CD4-positive, CD25-positive, alpha-beta regulatory T cell (primary cell): ENCODE results near the gene LMNA. TPM values are rescaled to one million over a fixed set of nuclear protein-coding genes. Genes with fewer than 3 reads are reported as not detected.
"Not testable (repeated sequence)": the region's sequence is repeated elsewhere in the genome, so short reads cannot be mapped to it uniquely, and the experiment has no call there.

Experiments
- ATAC-seq, 2 donors: fragments of 150-1000 bp; cut with Tn5 transposase; one replicate each; pipeline ENCODE4 v1.10.0; 2021; ENCODE audit warnings: low read depth in 2 of 2, moderate number of reproducible peaks in 2 of 2, moderate library complexity in 1 of 2
- DNase-seq, 3 donors: peaks; one replicate each; pipeline versions ENCODE4 v3.0.0 to v3.0.0-alpha.2; 2012 to 2022; ENCODE audit warnings: mixed read lengths in 1 of 3
- H3K27ac ChIP-seq: one replicate; pipeline ENCODE4 v1.7.0; 2013; ENCODE audit warnings: mild to moderate bottlenecking, low read length; ENCODE audit not compliant: insufficient read depth, poor library complexity, severe bottlenecking
- H3K27me3 ChIP-seq: one replicate; pipeline ENCODE4 v1.7.0; 2013; ENCODE audit warnings: low read length; ENCODE audit not compliant: control insufficient read depth, insufficient read depth
- H3K36me3 ChIP-seq: one replicate; pipeline ENCODE4 v1.7.0; 2013; ENCODE audit warnings: mild to moderate bottlenecking, low read length, moderate library complexity; ENCODE audit not compliant: control insufficient read depth, insufficient read depth
- H3K4me1 ChIP-seq: 2 replicates; pipeline ENCODE4 v1.7.0; 2013; ENCODE audit warnings: mild to moderate bottlenecking, low read length; ENCODE audit not compliant: insufficient read depth, control insufficient read depth, poor library complexity, severe bottlenecking
- H3K4me3 ChIP-seq: one replicate; pipeline ENCODE4 v1.7.0; 2013; ENCODE audit warnings: low read depth, mild to moderate bottlenecking, low read length, moderate library complexity
- H3K9me3 ChIP-seq, 2 experiments: 1 replicate in 1 of 2; 2 replicates in 1 of 2; pipeline ENCODE4 v1.7.0; 2013; ENCODE audit warnings: low read length in 2 of 2, mild to moderate bottlenecking in 1 of 2, moderate library complexity in 1 of 2; ENCODE audit not compliant: control insufficient read depth in 2 of 2
- H3K27ac Mint-ChIP-seq, 3 donors: one replicate each; pipeline ENCODE4 v1.8.0; 2020 to 2022; ENCODE audit warnings: mild to moderate bottlenecking in 3 of 3, mixed read lengths in 3 of 3, moderate library complexity in 2 of 3
- H3K27me3 Mint-ChIP-seq: one replicate; pipeline ENCODE4 v1.8.0; 2022; ENCODE audit warnings: mild to moderate bottlenecking, mixed read lengths
- H3K36me3 Mint-ChIP-seq: one replicate; pipeline ENCODE4 v1.8.0; 2020; ENCODE audit warnings: mixed read lengths
- H3K4me1 Mint-ChIP-seq, 4 donors: one replicate each; pipeline ENCODE4 v1.8.0; 2020 to 2022; ENCODE audit warnings: mixed read lengths in 4 of 4, mild to moderate bottlenecking in 1 of 4
- H3K4me3 Mint-ChIP-seq, 4 donors: one replicate each; pipeline ENCODE4 v1.8.0; 2020 to 2022; ENCODE audit warnings: mild to moderate bottlenecking in 4 of 4, mixed read lengths in 4 of 4, moderate library complexity in 3 of 4
- H3K9me3 Mint-ChIP-seq, 7 donors: one replicate each; pipeline ENCODE4 v1.8.0; 2020 to 2022; ENCODE audit warnings: mixed read lengths in 7 of 7, mild to moderate bottlenecking in 3 of 7, moderate library complexity in 2 of 7
- polyA plus RNA-seq, 4 donors: library from polyadenylated mRNA; unstranded; fragments of 300-500 nt; fragmentation: Illumina TruSeq; gene quantifications; one replicate each; pipeline ENCODE4 v1.2.3, GENCODE V29; 2021
- total RNA-seq: library from RNA; stranded (reverse); gene quantifications from one replicate; pipeline ENCODE4 v1.2.3, GENCODE V29; 2022

The LMNA gene
- total and polyA plus RNA-seq, 5 donors from 2014 or later, result 54.1 to 1,807 (median 95.6) TPM

- no peaks in the 10 kb centered on the region for H3K4me1 ChIP-seq
- H3K36me3 ChIP-seq, result no peaks in the 10 kb centered on the region
- peak overlapping the region in 1 of 3 donors; percentile 82 for H3K27ac Mint-ChIP-seq
- H3K36me3 Mint-ChIP-seq, result no peaks in the 10 kb centered on the region
- no peaks in the 10 kb centered on the region for H3K27me3 Mint-ChIP-seq
- H3K4me3 ChIP-seq, result no peak overlapping the region
- H3K9me3 ChIP-seq, result no peaks in the 10 kb centered on the region
- no peaks in the 10 kb centered on the region for H3K27me3 ChIP-seq
- ATAC-seq, result no peak
- H3K9me3 Mint-ChIP-seq, result peaks cover 0 to 1% (median 0%) of the 10 kb centered on the region in 7 donors
- H3K4me1 Mint-ChIP-seq, result peaks cover 0 to 4% (median under 1%) of the 10 kb centered on the region in 4 donors
- H3K4me3 Mint-ChIP-seq, result no peak overlapping the region
- H3K27ac ChIP-seq, result no peak overlapping the region
- DNase-seq, result no peak
These were observed 58.4 kb downstream of the LMNA start for GRCh38 chr1:156172696-156173470.

- DNase-seq (no peak), ATAC-seq (no peak)
- H3K4me3 ChIP-seq, result no peak overlapping the region
- Mint-ChIP-seq H3K27me3 (no peaks in the 10 kb centered on the region), H3K4me3 (no peak overlapping the region), H3K27ac (peak overlapping the region in 1 of 3 donors; percentile 67), H3K36me3 (no peaks in the 10 kb centered on the region), H3K9me3 (peaks cover 0 to 1% (median 0%) of the 10 kb centered on the region in 7 donors), H3K4me1 (peaks cover 0 to 14% (median 7%) of the 10 kb centered on the region in 4 donors)
- H3K9me3 ChIP-seq, result no peaks in the 10 kb centered on the region
- no peak overlapping the region for H3K27ac ChIP-seq
- H3K27me3 ChIP-seq, result no peaks in the 10 kb centered on the region
- no peaks in the 10 kb centered on the region for H3K36me3 ChIP-seq
- no peaks in the 10 kb centered on the region for H3K4me1 ChIP-seq
These were observed 62.2 kb downstream of the LMNA start for GRCh38 chr1:156176610-156177210.

DNA sequence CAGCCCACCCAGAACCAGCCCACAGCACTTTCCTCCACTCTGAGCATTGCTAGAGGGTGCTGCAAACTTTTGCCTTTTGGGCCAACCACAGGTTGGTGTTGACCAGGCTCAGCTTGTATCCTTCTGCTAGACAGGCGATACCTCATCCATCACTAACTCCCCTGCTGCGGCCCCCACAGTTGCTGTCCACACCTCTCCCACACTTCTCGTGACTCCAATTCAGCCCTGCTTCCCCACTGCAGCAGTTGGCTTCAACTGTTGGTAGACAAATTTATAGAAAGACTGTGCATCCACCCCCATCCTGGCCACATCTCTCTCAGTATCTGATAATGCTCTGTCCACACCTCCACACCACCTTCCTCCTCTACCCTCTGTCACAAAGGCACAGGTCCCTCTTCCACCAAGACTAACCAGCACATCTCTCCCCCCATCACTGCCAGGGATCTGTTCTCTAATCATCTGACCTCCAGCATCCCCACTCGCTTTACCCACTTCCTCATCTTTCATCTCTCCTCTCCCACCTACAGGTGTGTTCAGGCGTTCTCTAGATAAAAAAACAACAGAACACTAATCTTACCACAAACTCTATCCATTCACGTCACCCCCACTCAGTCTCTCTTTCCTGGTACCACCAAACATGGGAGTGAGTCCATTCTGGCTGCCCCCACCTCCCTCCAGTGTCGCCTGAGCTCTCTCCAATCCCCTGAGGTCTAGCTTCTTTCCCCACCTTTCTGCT lies 63.6 kb downstream of the LMNA start:
- Mint-ChIP-seq H3K9me3 (peaks cover 0 to 1% (median 0%) of the 10 kb centered on the region in 7 donors), H3K36me3 (no peaks in the 10 kb centered on the region), H3K27me3 (no peaks in the 10 kb centered on the region), H3K4me1 (peaks cover 0 to 14% (median 7%) of the 10 kb centered on the region in 4 donors), H3K27ac (peak overlapping the region; percentile 12 to 84 (median 57)), H3K4me3 (peak overlapping the region in 1 of 4 donors; percentile 38)
- ATAC-seq, result peak; percentile 68 to 73
- Histone ChIP-seq H3K4me3 (no peak overlapping the region), H3K27ac (no peak overlapping the region), H3K9me3 (no peaks in the 10 kb centered on the region), H3K27me3 (no peaks in the 10 kb centered on the region), H3K4me1 (no peaks in the 10 kb centered on the region), H3K36me3 (no peaks in the 10 kb centered on the region)
- DNase-seq, result peak in 1 of 3 donors; percentile 60

DNA sequence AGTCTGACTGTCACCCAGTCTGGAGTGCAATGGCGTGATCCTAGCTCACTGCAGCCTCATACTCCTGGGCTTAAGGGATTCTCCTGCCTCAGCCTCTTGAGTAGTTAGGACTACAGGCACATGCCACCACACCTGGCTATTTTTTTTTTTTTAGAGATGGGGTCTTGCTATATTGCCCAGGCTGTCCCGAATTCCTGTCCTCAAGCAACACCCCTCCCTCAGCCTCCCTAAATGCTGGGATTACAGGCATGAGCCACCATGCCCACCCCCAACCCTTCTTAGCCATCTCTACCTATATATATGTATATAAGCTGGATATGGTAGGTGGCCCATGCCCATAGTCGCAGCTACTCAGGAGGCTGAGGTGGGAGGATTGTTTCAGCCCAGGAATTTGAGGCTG lies 66.0 kb downstream of the LMNA start:
- no peak overlapping the region for H3K27ac ChIP-seq
- H3K36me3 ChIP-seq, result no peaks in the 10 kb centered on the region
- H3K4me3 Mint-ChIP-seq, result peak overlapping the region in 1 of 4 donors; percentile 22
- H3K9me3 ChIP-seq, result no peaks in the 10 kb centered on the region
- H3K4me1 Mint-ChIP-seq, result peaks cover 0 to 14% (median 7%) of the 10 kb centered on the region in 4 donors
- no peaks in the 10 kb centered on the region for H3K27me3 ChIP-seq
- H3K4me3 ChIP-seq, result no peak overlapping the region
- no peaks in the 10 kb centered on the region for H3K4me1 ChIP-seq
- no peak for ATAC-seq
- no peaks in the 10 kb centered on the region for H3K9me3 Mint-ChIP-seq
- no peaks in the 10 kb centered on the region for H3K27me3 Mint-ChIP-seq
- H3K36me3 Mint-ChIP-seq, result no peaks in the 10 kb centered on the region
- H3K27ac Mint-ChIP-seq, result no peak overlapping the region
- DNase-seq, result no peak

GRCh38 chr1:156181391-156181924 lies 66.9 kb downstream of the LMNA start:
- not testable (repeated sequence) for H3K27me3 ChIP-seq, H3K4me3 ChIP-seq, H3K36me3 ChIP-seq, H3K4me3 Mint-ChIP-seq, H3K9me3 ChIP-seq, H3K36me3 Mint-ChIP-seq, H3K4me1 ChIP-seq, H3K27me3 Mint-ChIP-seq, H3K27ac ChIP-seq, H3K9me3 Mint-ChIP-seq, DNase-seq, ATAC-seq
- Mint-ChIP-seq H3K27ac (peak overlapping the region in 1 of 3 donors; percentile 26), H3K4me1 (peaks cover 0 to 14% (median 7%) of the 10 kb centered on the region in 4 donors)

DNA sequence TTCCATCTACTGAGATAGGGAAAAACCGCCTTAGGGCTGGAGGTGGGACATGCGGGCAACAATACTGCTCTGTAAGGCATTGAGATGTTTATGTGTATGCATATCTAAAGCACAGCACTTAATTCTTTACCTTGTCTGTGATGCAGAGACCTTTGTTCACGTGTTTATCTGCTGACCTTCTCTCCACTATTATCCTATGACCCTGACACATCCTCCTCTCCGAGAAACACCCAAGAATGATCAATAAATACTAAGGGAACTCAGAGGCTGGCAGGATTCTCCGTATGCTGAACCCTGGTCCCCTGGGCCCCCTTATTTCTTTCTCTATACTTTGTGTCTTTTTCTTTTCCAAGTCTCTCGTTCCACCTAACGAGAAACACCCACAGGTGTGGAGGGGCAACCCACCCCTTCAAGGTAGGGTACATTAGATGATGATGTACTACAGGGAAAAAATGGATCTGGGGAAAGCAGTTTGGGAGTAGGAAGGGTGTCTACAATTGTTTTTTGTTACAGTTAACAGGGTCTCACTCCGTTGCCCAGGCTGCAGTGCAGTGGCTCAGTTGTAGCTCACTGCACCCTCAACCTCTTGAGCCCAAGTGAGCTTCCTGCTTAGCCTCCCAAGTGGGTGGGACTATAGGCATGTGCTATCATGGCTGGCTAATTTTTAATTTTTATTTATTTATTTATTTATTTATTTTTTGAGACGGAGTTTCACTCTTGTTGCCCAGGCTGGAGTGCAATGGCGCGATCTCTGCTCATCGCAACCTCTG lies 67.7 kb downstream of the LMNA start:
- H3K4me1 ChIP-seq, H3K27ac ChIP-seq, H3K9me3 Mint-ChIP-seq, H3K27ac Mint-ChIP-seq, H3K9me3 ChIP-seq, H3K4me3 ChIP-seq, H3K27me3 Mint-ChIP-seq, H3K27me3 ChIP-seq, ATAC-seq, H3K36me3 Mint-ChIP-seq, DNase-seq, H3K4me3 Mint-ChIP-seq, H3K36me3 ChIP-seq: not testable (repeated sequence)
- H3K4me1 Mint-ChIP-seq, result peaks cover 0 to 13% (median 7%) of the 10 kb centered on the region in 4 donors
